SHP77 (cell line): ENCODE data around the gene PDCD11.
"Not testable (repeated sequence)": the region's sequence is repeated elsewhere in the genome, so short reads cannot be mapped to it uniquely, and the experiment has no call there.

Experiments used
- DNase-seq, 2 experiments: peaks; one replicate each; lab custom pipeline; 2025; lab: John Stamatoyannopoulos, UW

Gene PDCD11

DNA sequence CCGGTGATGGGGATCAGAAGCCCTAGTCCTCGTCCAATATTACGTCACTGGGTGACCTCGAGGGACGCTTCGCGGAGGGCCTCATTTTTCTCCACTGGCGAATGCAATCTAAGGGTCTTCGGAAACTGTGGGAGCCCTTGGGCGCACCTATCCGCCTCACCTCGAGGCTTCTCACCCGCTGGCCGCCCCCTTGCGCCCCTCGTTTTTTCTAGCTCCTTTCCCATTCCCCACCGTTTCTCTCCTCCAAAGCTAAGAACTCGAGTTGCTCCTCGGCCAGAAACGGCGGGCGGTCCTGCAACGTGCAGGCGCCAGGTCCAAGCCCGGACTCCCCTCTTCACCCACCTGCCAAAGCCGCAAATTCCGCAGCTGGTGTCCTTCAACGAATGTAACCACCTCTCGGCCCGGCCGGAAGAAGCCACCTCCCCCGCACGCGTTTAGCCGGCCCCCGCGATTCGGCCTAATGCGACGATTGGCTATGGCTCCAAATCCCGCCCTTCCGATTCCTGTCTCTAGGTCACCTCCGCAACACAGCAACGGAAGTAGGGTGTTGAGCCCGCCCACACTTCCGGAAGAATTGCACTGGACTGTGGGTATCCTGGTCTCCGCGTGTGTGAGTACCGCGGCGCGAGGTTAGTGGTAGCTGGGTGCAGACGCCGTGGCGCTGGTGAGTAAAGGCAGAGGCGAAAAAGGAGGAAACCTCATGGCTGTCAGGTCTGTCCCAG, at the start of gene PDCD11, which contains the start of gene ATP5MK:
PDCD11 (plus strand) TSS at position 560 of the 722 bp plus-strand sequence. CDS start 1,801 bp downstream, outside the sequence.
ATP5MK (minus strand) TSS at position 409 of the 722 bp plus-strand sequence. CDS start 4,018 bp downstream, outside the sequence.
- peak; percentile 98 for DNase-seq

GRCh38 chr10:103350175-103350516, 46.3 kb upstream of the PDCD11 start:
- no peak for DNase-seq

DNA sequence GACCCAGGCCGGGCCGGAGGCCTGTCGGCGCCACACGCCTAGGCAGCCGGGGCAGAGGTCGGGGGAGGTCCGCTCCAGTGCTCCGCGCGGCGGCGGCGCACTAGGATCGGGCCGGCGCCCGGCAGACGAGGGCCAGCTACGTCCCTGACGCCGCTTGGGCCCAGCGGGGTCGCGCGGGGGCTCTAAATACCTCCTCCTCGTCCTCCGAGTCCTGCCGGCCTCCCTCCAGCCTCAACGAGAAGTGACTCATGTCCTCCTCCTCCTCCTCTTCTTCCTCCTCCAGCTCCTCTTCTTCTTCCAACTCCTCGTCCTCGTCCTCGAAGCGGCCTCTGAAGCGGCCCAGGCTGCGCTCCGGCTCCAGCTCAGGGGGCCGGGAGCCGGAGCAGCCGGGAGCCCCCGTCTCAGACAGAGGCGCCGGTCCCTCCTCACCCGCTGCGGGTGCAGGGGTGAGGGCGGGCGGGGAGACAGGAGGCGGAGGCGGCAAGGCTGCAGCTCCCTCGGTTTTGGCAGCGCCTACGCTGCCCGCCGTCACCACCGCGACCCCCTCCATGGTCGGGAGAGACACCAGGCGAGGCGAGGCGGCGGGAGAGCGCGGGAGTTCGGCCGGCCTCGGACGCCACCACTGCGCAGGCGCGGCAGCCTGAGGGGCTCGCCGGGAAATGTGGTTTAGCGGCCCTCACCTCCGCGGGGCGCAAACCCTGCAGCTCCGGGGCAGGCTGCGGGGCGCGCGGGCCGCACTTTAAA, 45.7 kb upstream of the PDCD11 start, which contains the start of gene PCGF6:
PCGF6 (minus strand) TSS at position 624 of the 744 bp plus-strand sequence; CDS start at position 550, 74 bp downstream.
- peak; percentile 59 to 88 for DNase-seq

- no peak for DNase-seq
These were observed 43.1 kb upstream of the PDCD11 start for GRCh38 chr10:103353281-103353680.

- DNase-seq: not testable (repeated sequence)
These were observed 41.9 kb upstream of the PDCD11 start for GRCh38 chr10:103354567-103354966.

DNA sequence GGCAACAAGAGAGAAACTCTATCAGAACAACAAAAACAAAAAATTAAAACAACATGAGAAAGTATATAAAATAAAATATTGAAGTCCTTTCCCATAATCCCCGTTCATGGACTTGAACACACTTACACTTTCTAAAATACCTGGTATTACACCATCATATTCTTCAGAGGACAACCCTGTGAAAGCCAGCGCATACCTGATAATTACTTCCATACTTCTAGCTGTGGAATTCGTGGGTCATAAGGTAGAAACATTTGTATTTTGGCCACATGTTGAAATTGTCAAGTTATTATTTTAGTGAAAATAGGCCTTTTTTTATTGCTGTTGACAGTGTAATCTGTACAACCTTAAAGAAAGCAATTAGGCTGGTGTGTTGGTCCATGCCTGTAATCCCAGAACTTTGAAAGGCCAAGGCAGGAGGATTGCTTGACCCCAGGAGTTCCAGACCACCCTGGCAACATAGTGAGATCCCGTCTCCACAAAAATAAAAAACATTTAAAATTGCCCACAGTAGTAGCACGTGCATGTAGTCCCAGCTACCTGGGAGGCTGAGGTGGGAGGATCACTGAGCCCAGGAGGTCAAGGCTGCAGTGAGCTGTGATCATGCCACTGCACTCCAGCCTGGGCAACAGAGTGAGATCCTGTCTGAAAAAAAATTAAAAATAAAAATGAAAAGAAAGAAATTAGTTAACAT, 40.4 kb upstream of the PDCD11 start:
- DNase-seq: no peak

DNA sequence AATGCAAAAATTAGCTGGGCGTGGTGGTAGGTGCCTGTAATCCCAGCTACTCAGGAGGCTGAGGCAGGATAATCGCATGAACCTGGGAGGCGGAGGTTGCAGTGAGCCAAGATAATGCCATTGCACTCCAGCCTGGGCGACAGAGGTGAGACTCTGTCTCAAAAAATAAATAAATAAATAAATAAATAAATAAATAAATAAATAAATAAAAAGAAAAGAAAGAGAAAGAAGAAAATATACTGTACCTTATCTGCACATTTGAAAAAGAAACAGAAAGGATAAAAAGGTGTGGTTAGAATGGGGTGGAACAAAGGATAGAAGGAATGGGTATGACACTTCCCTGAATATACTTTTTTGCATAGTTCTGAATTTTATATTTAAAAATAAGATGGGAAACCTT, 36.9 kb upstream of the PDCD11 start:
- DNase-seq: not testable (repeated sequence)

DNA sequence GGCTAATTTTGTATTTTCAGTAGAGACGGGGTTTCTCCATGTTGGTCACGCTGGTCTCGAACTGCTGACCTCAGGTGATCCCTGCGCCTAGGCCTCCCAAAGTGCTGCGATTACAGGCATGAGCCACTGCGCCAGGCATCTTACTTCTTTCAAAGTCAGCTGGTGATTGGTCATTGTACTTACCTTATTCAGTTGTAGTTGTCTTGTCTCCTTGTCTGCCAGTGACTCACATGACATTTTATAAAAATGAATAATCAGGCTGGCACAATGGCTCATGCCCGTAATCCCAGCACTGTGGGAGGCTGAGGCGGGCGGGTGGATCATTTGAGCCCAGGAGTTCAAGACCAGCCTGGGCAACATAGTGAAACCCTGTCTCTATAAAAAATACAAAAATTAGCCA, 35.6 kb upstream of the PDCD11 start:
- not testable (repeated sequence) for DNase-seq

- no peak for DNase-seq
These were observed 29.0 kb upstream of the PDCD11 start for GRCh38 chr10:103367379-103367781.

DNA sequence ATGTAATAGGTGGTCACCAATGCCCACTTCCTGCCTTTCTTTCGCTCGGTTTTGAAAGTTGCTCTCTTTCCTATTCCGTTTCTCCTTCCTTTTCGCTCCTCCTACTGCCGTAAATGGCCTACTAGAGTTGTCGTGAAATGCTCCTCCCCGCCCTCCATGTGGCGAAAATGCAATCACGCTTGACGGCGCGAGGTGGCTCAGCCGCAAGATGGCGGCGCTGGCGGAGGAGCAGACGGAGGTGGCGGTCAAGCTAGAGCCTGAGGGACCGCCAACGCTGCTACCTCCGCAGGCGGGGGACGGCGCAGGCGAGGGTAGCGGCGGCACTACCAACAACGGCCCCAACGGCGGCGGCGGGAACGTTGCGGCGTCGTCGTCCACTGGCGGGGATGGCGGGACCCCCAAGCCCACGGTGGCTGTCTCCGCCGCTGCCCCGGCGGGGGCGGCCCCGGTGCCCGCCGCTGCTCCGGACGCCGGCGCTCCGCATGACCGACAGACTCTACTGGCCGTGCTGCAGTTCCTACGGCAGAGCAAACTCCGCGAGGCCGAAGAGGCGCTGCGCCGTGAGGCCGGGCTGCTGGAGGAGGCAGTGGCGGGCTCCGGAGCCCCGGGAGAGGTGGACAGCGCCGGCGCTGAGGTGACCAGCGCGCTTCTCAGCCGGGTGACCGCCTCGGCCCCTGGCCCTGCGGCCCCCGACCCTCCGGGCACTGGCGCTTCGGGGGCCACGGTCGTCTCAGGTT, 28.5 kb upstream of the PDCD11 start, which contains the start of gene TAF5:
TAF5 (plus strand) TSS at position 195 of the 737 bp plus-strand sequence; CDS start at position 209, 14 bp downstream.
- peak; percentile 87 to 93 for DNase-seq

GRCh38 chr10:103373544-103373943, 22.9 kb upstream of the PDCD11 start:
- DNase-seq: no peak

GRCh38 chr10:103374263-103374662, 22.2 kb upstream of the PDCD11 start:
- no peak for DNase-seq

- DNase-seq: no peak
These were observed 13.7 kb upstream of the PDCD11 start for GRCh38 chr10:103382769-103383168.

- DNase-seq: no peak
These were observed 2.2 kb upstream of the PDCD11 start for GRCh38 chr10:103394180-103394579.

- DNase-seq: no peak
These were observed 716 bp upstream of the PDCD11 start for GRCh38 chr10:103395754-103396066.

GRCh38 chr10:103396789-103397087, 312 bp downstream of the PDCD11 start:
- no peak for DNase-seq

DNA sequence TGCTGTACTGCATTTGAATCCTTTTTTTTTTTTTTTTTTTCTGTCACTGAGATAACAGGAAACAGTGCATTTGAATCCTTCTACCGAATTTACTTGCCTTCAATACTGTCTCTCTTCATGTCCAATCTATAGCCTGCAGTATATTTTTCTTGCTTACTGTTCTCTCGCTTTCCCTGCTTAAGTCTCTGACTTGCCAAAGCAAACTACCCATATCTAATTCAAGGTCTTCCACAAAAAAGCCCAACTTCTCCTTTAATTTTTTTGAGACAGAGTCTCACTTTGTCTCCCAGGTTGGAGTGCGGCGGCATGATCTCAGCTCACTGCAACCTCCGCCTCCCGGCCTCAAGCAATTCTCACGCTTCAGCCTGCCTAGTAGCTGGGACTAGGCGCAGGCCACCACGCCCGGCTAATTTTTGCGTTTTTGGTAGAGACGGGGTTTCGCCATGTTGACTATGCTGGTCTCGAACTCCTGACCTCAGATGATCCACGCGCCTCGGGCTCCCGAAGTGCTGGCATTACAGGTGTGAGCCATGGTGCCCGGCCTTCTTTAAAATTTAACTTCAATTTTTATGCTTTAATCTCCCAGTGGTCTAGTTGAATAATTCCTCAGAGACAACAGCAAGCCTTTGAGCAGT, 882 bp downstream of the PDCD11 start:
- DNase-seq: no peak

GRCh38 chr10:103413564-103413963, 17.1 kb downstream of the PDCD11 start:
- no peak for DNase-seq

DNA sequence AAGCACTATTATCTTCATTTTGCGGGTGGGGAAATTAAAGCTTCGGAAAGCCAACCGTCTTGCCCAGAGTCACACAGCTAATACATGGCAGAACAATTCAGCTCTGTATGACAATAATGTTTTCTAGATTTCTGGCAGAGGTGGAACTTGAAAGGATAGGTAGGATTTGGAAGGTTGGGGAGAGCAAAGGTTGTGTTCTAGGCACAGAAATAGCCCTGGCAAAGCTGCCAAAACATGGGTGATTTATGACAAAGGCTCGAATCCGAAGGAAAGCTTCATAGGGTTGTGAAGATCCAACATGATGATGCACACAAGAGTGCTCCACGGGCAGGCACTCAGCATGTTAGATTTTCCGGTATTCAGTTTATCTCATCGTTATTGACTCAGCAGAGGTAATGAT, 19.2 kb downstream of the PDCD11 start:
- no peak for DNase-seq

- DNase-seq: peak; percentile 20 to 32
These were observed 20.2 kb downstream of the PDCD11 start for GRCh38 chr10:103416436-103417147.

GRCh38 chr10:103417148-103417469, 20.7 kb downstream of the PDCD11 start:
- DNase-seq: not testable (repeated sequence)
